Suprapubic skin (tissue), 4 donors: Measurements from ENCODE around the gene ST3GAL3. TPM values are rescaled to one million over a fixed set of nuclear protein-coding genes. Genes with fewer than 3 reads are reported as not detected.

Experiments used
- DNase-seq, 2 donors: peaks; one replicate each; pipeline ENCODE4 v3.0.0-alpha.2; 2019; ENCODE audit warnings: low spot score in 2 of 2
- H3K27ac ChIP-seq: fragments of 200-600 bp; sonication (generic); one replicate; pipeline ENCODE4 v1.5.1; 2019
- H3K27me3 ChIP-seq: fragments of 200-600 bp; sonication (generic); one replicate; pipeline ENCODE4 v1.5.1; 2019
- H3K36me3 ChIP-seq: fragments of 200-600 bp; sonication (generic); one replicate; pipeline ENCODE4 v1.5.1; 2019
- H3K4me1 ChIP-seq: fragments of 200-600 bp; sonication (generic); one replicate; pipeline ENCODE4 v1.5.1; 2019
- H3K4me3 ChIP-seq: fragments of 200-600 bp; sonication (generic); one replicate; pipeline ENCODE4 v1.5.1; 2019; ENCODE audit warnings: mild to moderate bottlenecking
- H3K9me3 ChIP-seq: fragments of 200-600 bp; sonication (generic); one replicate; pipeline ENCODE4 v1.5.1; 2019
- CTCF ChIP-seq, 2 donors: fragments of 200-600 bp in 1 of 2; fragments of 450-650 bp in 1 of 2; sonication (generic) in 1 of 2; IDR thresholded peaks; one replicate each; pipeline ENCODE4 v1.5.1; 2016 to 2019; ENCODE audit warnings: antibody characterized with exemption in 2 of 2, mild to moderate bottlenecking in 1 of 2, moderate library complexity in 1 of 2
- EP300 ChIP-seq: sonication (generic); formaldehyde crosslinking; IDR thresholded peaks from one replicate; pipeline ENCODE4 v1.6.1; 2017; ENCODE audit warnings: antibody characterized with exemption
- POLR2A ChIP-seq, 2 donors: fragments of 450-650 bp; IDR thresholded peaks; one replicate each; pipeline ENCODE4 v1.6.1; 2017; ENCODE audit warnings: antibody characterized with exemption in 2 of 2, mild to moderate bottlenecking in 2 of 2, moderate library complexity in 2 of 2
- POLR2AphosphoS5 ChIP-seq, 3 donors: sonication (generic); formaldehyde crosslinking; IDR thresholded peaks; one replicate each; pipeline ENCODE4 v1.6.1; 2017; ENCODE audit warnings: antibody characterized with exemption in 3 of 3
- WGBS: methylation state at CpG from one replicate; pipeline ENCODE4 v1.1.5; 2018; 5-methylcytosine and 5-hydroxymethylcytosine counted together
- total RNA-seq, 4 donors: library from RNA; depleted of rRNA; stranded (reverse); fragments of >200 nt; gene quantifications; one replicate each; pipeline ENCODE4 v1.1.0, GENCODE V29; 2016

Gene ST3GAL3
- total RNA-seq, 4 donors from 2014 or later, result 6.3 to 21.0 (median 9.9) TPM

- Histone ChIP-seq H3K4me1 (no peaks in the 10 kb centered on the region), H3K4me3 (no peak overlapping the region), H3K36me3 (peaks cover 14% of the 10 kb centered on the region), H3K27me3 (no peaks in the 10 kb centered on the region), H3K9me3 (no peaks in the 10 kb centered on the region), H3K27ac (no peak overlapping the region)
- TF ChIP-seq POLR2AphosphoS5 (IDR thresholded peaks at IDR 0.05) (no peak), EP300 (no peak), CTCF (IDR thresholded peaks at IDR 0.05) (no peak), POLR2A (IDR thresholded peaks at IDR 0.05) (no peak)
- 84% methylated on average over 3 of the region's 3 CpGs for WGBS
- no peak for DNase-seq
These were observed 105.2 kb downstream of the ST3GAL3 start for GRCh38 chr1:43812579-43812978.

- Histone ChIP-seq H3K4me3 (no peak overlapping the region), H3K9me3 (no peaks in the 10 kb centered on the region), H3K27ac (no peak overlapping the region), H3K4me1 (no peaks in the 10 kb centered on the region), H3K36me3 (peaks cover 17% of the 10 kb centered on the region), H3K27me3 (no peaks in the 10 kb centered on the region)
- no peak for DNase-seq
- no peak for TF ChIP-seq POLR2AphosphoS5 (IDR thresholded peaks at IDR 0.05)
- no peak for TF ChIP-seq POLR2A (IDR thresholded peaks at IDR 0.05)
- no peak for TF ChIP-seq CTCF (IDR thresholded peaks at IDR 0.05)
- no peak for TF ChIP-seq EP300
- 94% methylated on average over 2 of the region's 2 CpGs for WGBS
These were observed 107.1 kb downstream of the ST3GAL3 start for GRCh38 chr1:43814401-43814800.

GRCh38 chr1:43817304-43817939 is 110.1 kb downstream of the ST3GAL3 start:
- Histone ChIP-seq H3K27ac (no peak overlapping the region), H3K27me3 (no peaks in the 10 kb centered on the region), H3K4me1 (peaks cover 9% of the 10 kb centered on the region), H3K4me3 (no peak overlapping the region), H3K36me3 (peaks cover 17% of the 10 kb centered on the region), H3K9me3 (no peaks in the 10 kb centered on the region)
- no peak for DNase-seq
- TF ChIP-seq POLR2AphosphoS5 (IDR thresholded peaks at IDR 0.05) (no peak), EP300 (no peak), POLR2A (IDR thresholded peaks at IDR 0.05) (no peak), CTCF (IDR thresholded peaks at IDR 0.05) (no peak)

GRCh38 chr1:43818691-43819090 is 111.4 kb downstream of the ST3GAL3 start:
- 100% methylated on average over 1 of the region's 1 CpG for WGBS
- H3K27ac ChIP-seq, result no peak overlapping the region

GRCh38 chr1:43819357-43819756 is 112.0 kb downstream of the ST3GAL3 start:
- 97% methylated on average over 4 of the region's 4 CpGs for WGBS
- Histone ChIP-seq H3K4me1 (peaks cover 9% of the 10 kb centered on the region), H3K36me3 (peaks cover 17% of the 10 kb centered on the region), H3K27ac (no peak overlapping the region), H3K9me3 (no peaks in the 10 kb centered on the region), H3K27me3 (no peaks in the 10 kb centered on the region), H3K4me3 (no peak overlapping the region)
- TF ChIP-seq POLR2AphosphoS5 (IDR thresholded peaks at IDR 0.05) (no peak), EP300 (no peak), POLR2A (IDR thresholded peaks at IDR 0.05) (no peak), CTCF (IDR thresholded peaks at IDR 0.05) (no peak)
- no peak for DNase-seq

More at GRCh38 chr1:43818691-43819090, 111.4 kb downstream of the ST3GAL3 start:
- Histone ChIP-seq H3K4me3 (no peak overlapping the region), H3K9me3 (no peaks in the 10 kb centered on the region), H3K36me3 (peaks cover 17% of the 10 kb centered on the region), H3K4me1 (peaks cover 9% of the 10 kb centered on the region), H3K27me3 (no peaks in the 10 kb centered on the region)
- DNase-seq, result no peak
- TF ChIP-seq POLR2AphosphoS5 (IDR thresholded peaks at IDR 0.05), result no peak
- TF ChIP-seq EP300, result no peak
- no peak for TF ChIP-seq POLR2A (IDR thresholded peaks at IDR 0.05)
- TF ChIP-seq CTCF (IDR thresholded peaks at IDR 0.05), result no peak
